Measurements from ENCODE around the gene YES1.

The YES1 gene

GRCh38 chr18:808086-808485, 4.0 kb downstream of the YES1 start:
- Histone ChIP-seq H3K4me3 (ENCODE audit: low read depth in 1 of 2, low read length in 2 of 2) (no peak overlapping the region), H3K4me2 (ENCODE audit: insufficient read depth, low read length) (peak overlapping the region; percentile 3; the same call in 1 of the 2 replicates), H3K9ac (ENCODE audit: low read depth, low read length) (no peak overlapping the region), H4K20me1 (ENCODE audit: insufficient read depth, low read length) (peaks cover 14% of the 10 kb centered on the region; the same call in 1 of the 2 replicates), H3K4me1 (ENCODE audit: insufficient read depth, low read length) (peaks cover 47% of the 10 kb centered on the region), H3K9me3 (ENCODE audit: insufficient read depth, low read length, severe bottlenecking) (no peaks in the 10 kb centered on the region), H3K79me2 (ENCODE audit: insufficient read depth, low read length) (peaks cover 87% of the 10 kb centered on the region), H3K36me3 (ENCODE audit: insufficient read depth, low read length) (no peaks in the 10 kb centered on the region; the same call in 1 of the 2 replicates), H3K27ac (ENCODE audit: low read length) (no peak overlapping the region), H2AFZ (ENCODE audit: low read depth, low read length) (no peak overlapping the region), H3K27me3 (ENCODE audit: insufficient read depth, low read length, poor library complexity) (no peaks in the 10 kb centered on the region)
- peak; percentile 24 for DNase-seq
- TF ChIP-seq EZH2 (IDR thresholded peaks at IDR 0.05; ENCODE audit: borderline replicate concordance, low read depth, low read length, severe bottlenecking) (no peak), CTCF (IDR thresholded peaks at IDR 0.05; ENCODE audit: borderline replicate concordance, extremely low read depth, low read length, poor library complexity, severe bottlenecking) (no peak)
- ATAC-seq (ENCODE audit: insufficient read depth, low read depth) = no peak

- Histone ChIP-seq H3K27ac (ENCODE audit: low read length) (peak overlapping the region; percentile 23; the same call in 1 of the 2 replicates), H3K4me2 (ENCODE audit: insufficient read depth, low read length) (peak overlapping the region; percentile 24; the same call in 1 of the 2 replicates), H3K36me3 (ENCODE audit: insufficient read depth, low read length) (no peaks in the 10 kb centered on the region), H3K4me3 (ENCODE audit: low read depth in 1 of 2, low read length in 2 of 2) (no peak overlapping the region), H2AFZ (ENCODE audit: low read depth, low read length) (no peak overlapping the region), H4K20me1 (ENCODE audit: insufficient read depth, low read length) (peaks cover 23% of the 10 kb centered on the region; the same call in 1 of the 2 replicates), H3K79me2 (ENCODE audit: insufficient read depth, low read length) (peaks cover 98% of the 10 kb centered on the region), H3K9me3 (ENCODE audit: insufficient read depth, low read length, severe bottlenecking) (no peaks in the 10 kb centered on the region), H3K9ac (ENCODE audit: low read depth, low read length) (no peak overlapping the region), H3K27me3 (ENCODE audit: insufficient read depth, low read length, poor library complexity) (no peaks in the 10 kb centered on the region), H3K4me1 (ENCODE audit: insufficient read depth, low read length) (peaks cover 39% of the 10 kb centered on the region)
- no peak for DNase-seq
- no peak for TF ChIP-seq EZH2 (IDR thresholded peaks at IDR 0.05; ENCODE audit: borderline replicate concordance, low read depth, low read length, severe bottlenecking)
- no peak for TF ChIP-seq CTCF (IDR thresholded peaks at IDR 0.05; ENCODE audit: borderline replicate concordance, extremely low read depth, low read length, poor library complexity, severe bottlenecking)
- peak; percentile 20; the same call in 2 of the 3 replicates for ATAC-seq (ENCODE audit: insufficient read depth, low read depth)
Observed at GRCh38 chr18:805755-806110, 6.3 kb downstream of the YES1 start.

- no peak overlapping the region for H3K4me3 ChIP-seq (ENCODE audit: low read depth in 1 of 2, low read length in 2 of 2)
- H3K79me2 ChIP-seq (ENCODE audit: insufficient read depth, low read length) = peaks cover 98% of the 10 kb centered on the region
Observed at GRCh38 chr18:805008-805754, 6.9 kb downstream of the YES1 start.

More at GRCh38 chr18:805008-805754, 6.9 kb downstream of the YES1 start:
- no peak for TF ChIP-seq EZH2 (IDR thresholded peaks at IDR 0.05; ENCODE audit: borderline replicate concordance, low read depth, low read length, severe bottlenecking)
- TF ChIP-seq CTCF (IDR thresholded peaks at IDR 0.05; ENCODE audit: borderline replicate concordance, extremely low read depth, low read length, poor library complexity, severe bottlenecking) = no peak
- peak; percentile 74 for ATAC-seq (ENCODE audit: insufficient read depth, low read depth)
- Histone ChIP-seq H3K4me1 (ENCODE audit: insufficient read depth, low read length) (peaks cover 33% of the 10 kb centered on the region), H3K9me3 (ENCODE audit: insufficient read depth, low read length, severe bottlenecking) (no peaks in the 10 kb centered on the region), H2AFZ (ENCODE audit: low read depth, low read length) (no peak overlapping the region), H3K27ac (ENCODE audit: low read length) (peak overlapping the region; percentile 23; the same call in 1 of the 2 replicates), H3K9ac (ENCODE audit: low read depth, low read length) (no peak overlapping the region), H3K36me3 (ENCODE audit: insufficient read depth, low read length) (no peaks in the 10 kb centered on the region), H3K4me2 (ENCODE audit: insufficient read depth, low read length) (peak overlapping the region; percentile 24; the same call in 1 of the 2 replicates), H3K27me3 (ENCODE audit: insufficient read depth, low read length, poor library complexity) (no peaks in the 10 kb centered on the region), H4K20me1 (ENCODE audit: insufficient read depth, low read length) (peaks cover 28% of the 10 kb centered on the region; the same call in 1 of the 2 replicates)
- DNase-seq = no peak

Data from DND-41 (cell line).